GM18499 (cell line): ENCODE results near the gene AGER.
"Not testable (repeated sequence)": the region's sequence is repeated elsewhere in the genome, so short reads cannot be mapped to it uniquely, and the experiment has no call there.

Experiments used
- ATAC-seq: cut with Tn5 transposase; IDR thresholded peaks from one replicate; pipeline ENCODE4 v1.9.1; 2021; ENCODE audit warnings: moderate number of reproducible peaks; ENCODE audit not compliant: insufficient read depth, unreplicated experiment

AGER gene

GRCh38 chr6:32151181-32151862 lies 32.7 kb downstream of the AGER start:
- no peak for ATAC-seq

GRCh38 chr6:32149932-32150870 lies 33.9 kb downstream of the AGER start:
- ATAC-seq, result no peak

- no peak for ATAC-seq
Measured at GRCh38 chr6:32149092-32149755, 34.8 kb downstream of the AGER start.

- ATAC-seq, result no peak
Measured at GRCh38 chr6:32148289-32149091, 35.6 kb downstream of the AGER start.

- no peak for ATAC-seq
Measured at GRCh38 chr6:32147401-32148132, 36.5 kb downstream of the AGER start.

GRCh38 chr6:32146687-32147086 lies 37.4 kb downstream of the AGER start:
- ATAC-seq, result no peak

GRCh38 chr6:32146287-32146686 lies 37.8 kb downstream of the AGER start:
- ATAC-seq, result no peak

- ATAC-seq, result not testable (repeated sequence)
Measured at GRCh38 chr6:32144238-32144637, 39.8 kb downstream of the AGER start.

- ATAC-seq, result no peak
Measured at GRCh38 chr6:32140420-32141046, 43.5 kb downstream of the AGER start.

- ATAC-seq, result no peak
Measured at GRCh38 chr6:32139590-32139989, 44.5 kb downstream of the AGER start.

GRCh38 chr6:32137454-32137853 lies 46.6 kb downstream of the AGER start:
- ATAC-seq, result no peak

GRCh38 chr6:32133786-32134185 lies 50.3 kb downstream of the AGER start:
- no peak for ATAC-seq

GRCh38 chr6:32132110-32132509 lies 51.9 kb downstream of the AGER start:
- ATAC-seq, result no peak

- no peak for ATAC-seq
Measured at GRCh38 chr6:32131439-32131948, 52.6 kb downstream of the AGER start.
